C4-2B (cell line): ENCODE measurements around the gene PPP1CA.

ENCODE experiments used
- ZFX ChIP-seq: fragments of 450-650 bp; IDR thresholded peaks from 2 replicates; pipeline ENCODE4 v1.6.1; 2017
- TF ChIP-seq, protein P1 (sequence below): fragments of 450-650 bp; conservative IDR thresholded peaks from 2 replicates; pipeline ENCODE4 v1.5.1; 2017; ENCODE audit warnings: mild to moderate bottlenecking

GRCh38 chr11:67364169-67364568, 37.5 kb downstream of the PPP1CA start:
- TF ChIP-seq, protein P1, sequence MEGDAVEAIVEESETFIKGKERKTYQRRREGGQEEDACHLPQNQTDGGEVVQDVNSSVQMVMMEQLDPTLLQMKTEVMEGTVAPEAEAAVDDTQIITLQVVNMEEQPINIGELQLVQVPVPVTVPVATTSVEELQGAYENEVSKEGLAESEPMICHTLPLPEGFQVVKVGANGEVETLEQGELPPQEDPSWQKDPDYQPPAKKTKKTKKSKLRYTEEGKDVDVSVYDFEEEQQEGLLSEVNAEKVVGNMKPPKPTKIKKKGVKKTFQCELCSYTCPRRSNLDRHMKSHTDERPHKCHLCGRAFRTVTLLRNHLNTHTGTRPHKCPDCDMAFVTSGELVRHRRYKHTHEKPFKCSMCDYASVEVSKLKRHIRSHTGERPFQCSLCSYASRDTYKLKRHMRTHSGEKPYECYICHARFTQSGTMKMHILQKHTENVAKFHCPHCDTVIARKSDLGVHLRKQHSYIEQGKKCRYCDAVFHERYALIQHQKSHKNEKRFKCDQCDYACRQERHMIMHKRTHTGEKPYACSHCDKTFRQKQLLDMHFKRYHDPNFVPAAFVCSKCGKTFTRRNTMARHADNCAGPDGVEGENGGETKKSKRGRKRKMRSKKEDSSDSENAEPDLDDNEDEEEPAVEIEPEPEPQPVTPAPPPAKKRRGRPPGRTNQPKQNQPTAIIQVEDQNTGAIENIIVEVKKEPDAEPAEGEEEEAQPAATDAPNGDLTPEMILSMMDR, result no peak
- no peak for TF ChIP-seq ZFX
